Measurements from ENCODE around the gene PRAMEF14. TPM values are rescaled to one million over a fixed set of nuclear protein-coding genes. Genes with fewer than 3 reads are reported as not detected.
"Not testable (repeated sequence)": the region's sequence is repeated elsewhere in the genome, so short reads cannot be mapped to it uniquely, and the experiment has no call there.

The PRAMEF14 gene, protein sequence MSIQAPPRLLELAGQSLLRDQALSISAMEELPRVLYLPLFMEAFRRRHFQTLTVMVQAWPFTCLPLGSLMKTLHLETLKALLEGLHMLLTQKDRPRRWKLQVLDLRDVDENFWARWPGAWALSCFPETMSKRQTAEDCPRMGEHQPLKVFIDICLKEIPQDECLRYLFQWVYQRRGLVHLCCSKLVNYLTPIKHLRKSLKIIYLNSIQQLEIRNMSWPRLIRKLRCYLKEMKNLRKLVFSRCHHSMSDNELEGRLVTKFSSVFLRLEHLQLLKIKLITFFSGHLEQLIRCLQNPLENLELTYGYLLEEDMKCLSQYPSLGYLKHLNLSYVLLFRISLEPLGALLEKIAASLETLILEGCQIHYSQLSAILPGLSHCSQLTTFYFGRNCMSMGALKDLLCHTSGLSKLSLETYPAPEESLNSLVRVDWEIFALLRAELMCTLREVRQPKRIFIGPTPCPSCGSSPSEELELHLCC
- not detected for polyA plus RNA-seq (2013, experiment 1 of 2)
- polyA plus RNA-seq (2013, experiment 2 of 2), result not detected

GRCh38 chr1:13347034-13347433 is at the start of gene PRAMEF14:
PRAMEF14 (minus strand) TSS chr1:13347134; CDS start chr1:13345314, 1,820 bp downstream.
- H3K9ac ChIP-seq (ENCODE audit: low read depth, low read length); H3K27ac ChIP-seq (ENCODE audit: low read depth, low read length); H3K27me3 ChIP-seq (ENCODE audit: insufficient read depth, low read length); H3K9me3 ChIP-seq (ENCODE audit: insufficient read depth, low read depth, low read length); H3K4me1 ChIP-seq (ENCODE audit: insufficient read depth, low read length); H3K36me3 ChIP-seq (ENCODE audit: insufficient read depth, low read length); H3K4me3 ChIP-seq (ENCODE audit: low read length): not testable (repeated sequence)
- 63% methylated on average over 3 of the region's 7 CpGs for WGBS

DNA sequence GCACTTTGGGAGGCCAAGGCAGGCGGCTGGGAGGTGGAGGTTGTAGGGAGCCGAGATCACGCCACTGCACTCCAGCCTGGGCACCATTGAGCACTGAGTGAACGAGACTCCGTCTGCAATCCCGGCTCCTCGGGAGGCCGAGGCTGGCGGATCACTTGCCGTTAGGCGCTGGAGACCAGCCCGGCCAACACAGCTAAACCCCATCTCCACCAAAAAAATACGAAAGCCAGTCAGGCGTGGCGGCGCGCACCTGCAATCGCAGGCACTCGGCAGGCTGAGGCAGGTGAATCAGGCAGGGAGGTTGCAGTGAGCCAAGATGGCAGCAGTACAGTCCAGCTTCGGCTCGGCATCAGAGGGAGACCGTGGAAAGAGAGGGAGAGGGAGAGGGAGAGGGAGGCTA is 48.4 kb upstream of the PRAMEF14 start:
- not testable (repeated sequence) for H3K27me3 ChIP-seq (ENCODE audit: insufficient read depth, low read length); H3K36me3 ChIP-seq (ENCODE audit: insufficient read depth, low read length); H3K9ac ChIP-seq (ENCODE audit: low read depth, low read length); H3K4me1 ChIP-seq (ENCODE audit: insufficient read depth, low read length); H3K4me3 ChIP-seq (ENCODE audit: low read length); H3K27ac ChIP-seq (ENCODE audit: low read depth, low read length)
- peaks cover 73% of the 10 kb centered on the region for H3K9me3 ChIP-seq (ENCODE audit: insufficient read depth, low read depth, low read length)
- WGBS, result 91% methylated on average over 22 of the region's 22 CpGs

DNA sequence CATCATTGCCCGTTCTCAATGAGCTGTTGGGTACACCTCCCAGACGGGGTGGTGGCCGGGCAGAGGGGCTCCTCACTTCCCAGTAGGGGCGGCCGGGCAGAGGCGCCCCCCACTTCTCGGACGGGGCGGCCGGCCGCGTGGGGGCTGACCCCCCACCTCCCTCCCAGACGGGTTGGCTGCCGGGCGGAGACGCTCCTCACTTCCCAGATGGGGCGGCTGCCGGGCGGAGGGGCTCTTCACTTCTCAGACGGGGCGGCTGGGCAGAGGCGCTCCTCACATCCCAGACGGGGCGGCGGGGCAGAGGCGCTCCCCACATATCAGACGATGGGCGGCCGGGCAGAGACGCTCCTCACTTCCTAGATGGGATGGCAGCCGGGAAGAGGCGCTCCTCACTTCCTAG is 47.8 kb upstream of the PRAMEF14 start:
- WGBS, result 89% methylated on average over 32 of the region's 32 CpGs

DNA sequence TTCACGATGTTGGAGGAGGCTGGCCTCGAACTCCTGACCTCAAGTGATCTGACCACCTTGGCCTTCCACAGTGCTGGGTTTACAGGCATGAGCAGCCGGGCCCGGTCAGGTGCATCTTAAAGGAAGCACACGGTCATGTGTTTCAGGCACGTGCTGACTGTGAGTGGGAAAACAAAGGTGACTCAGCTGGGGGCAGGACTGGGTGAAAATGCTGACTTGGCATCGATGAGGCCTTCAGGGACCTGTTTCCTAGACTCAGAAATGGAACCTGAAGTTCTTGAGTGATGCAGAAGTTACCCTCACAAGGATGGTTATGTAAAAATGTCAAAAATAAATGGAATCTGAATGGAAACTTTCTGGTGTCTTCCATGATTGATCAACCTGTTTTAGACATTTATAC is 46.1 kb upstream of the PRAMEF14 start:
- H3K27me3 ChIP-seq (ENCODE audit: insufficient read depth, low read length); H3K27ac ChIP-seq (ENCODE audit: low read depth, low read length); H3K4me3 ChIP-seq (ENCODE audit: low read length); H3K4me1 ChIP-seq (ENCODE audit: insufficient read depth, low read length); H3K9ac ChIP-seq (ENCODE audit: low read depth, low read length); H3K36me3 ChIP-seq (ENCODE audit: insufficient read depth, low read length): not testable (repeated sequence)
- H3K9me3 ChIP-seq (ENCODE audit: insufficient read depth, low read depth, low read length), result peaks cover 62% of the 10 kb centered on the region
- WGBS, result 70% methylated on average over 7 of the region's 7 CpGs

More for the DNA sequence above, 47.8 kb upstream of the PRAMEF14 start:
- H3K4me1 ChIP-seq (ENCODE audit: insufficient read depth, low read length); H3K4me3 ChIP-seq (ENCODE audit: low read length); H3K27me3 ChIP-seq (ENCODE audit: insufficient read depth, low read length); H3K9ac ChIP-seq (ENCODE audit: low read depth, low read length); H3K27ac ChIP-seq (ENCODE audit: low read depth, low read length); H3K36me3 ChIP-seq (ENCODE audit: insufficient read depth, low read length): not testable (repeated sequence)
- H3K9me3 ChIP-seq (ENCODE audit: insufficient read depth, low read depth, low read length), result peaks cover 74% of the 10 kb centered on the region

GRCh38 chr1:13389332-13389731 is 42.4 kb upstream of the PRAMEF14 start, which contains the start of gene PRAMEF17:
PRAMEF17 (plus strand) TSS chr1:13389632; CDS start chr1:13389658, 26 bp downstream.
- H3K27me3 ChIP-seq (ENCODE audit: insufficient read depth, low read length); H3K27ac ChIP-seq (ENCODE audit: low read depth, low read length); H3K4me1 ChIP-seq (ENCODE audit: insufficient read depth, low read length); H3K4me3 ChIP-seq (ENCODE audit: low read length); H3K36me3 ChIP-seq (ENCODE audit: insufficient read depth, low read length); H3K9ac ChIP-seq (ENCODE audit: low read depth, low read length): not testable (repeated sequence)
- H3K9me3 ChIP-seq (ENCODE audit: insufficient read depth, low read depth, low read length), result peaks cover 58% of the 10 kb centered on the region

- H3K9ac ChIP-seq (ENCODE audit: low read depth, low read length), result not testable (repeated sequence)
Measured at GRCh38 chr1:13380380-13380779, 33.4 kb upstream of the PRAMEF14 start.

DNA sequence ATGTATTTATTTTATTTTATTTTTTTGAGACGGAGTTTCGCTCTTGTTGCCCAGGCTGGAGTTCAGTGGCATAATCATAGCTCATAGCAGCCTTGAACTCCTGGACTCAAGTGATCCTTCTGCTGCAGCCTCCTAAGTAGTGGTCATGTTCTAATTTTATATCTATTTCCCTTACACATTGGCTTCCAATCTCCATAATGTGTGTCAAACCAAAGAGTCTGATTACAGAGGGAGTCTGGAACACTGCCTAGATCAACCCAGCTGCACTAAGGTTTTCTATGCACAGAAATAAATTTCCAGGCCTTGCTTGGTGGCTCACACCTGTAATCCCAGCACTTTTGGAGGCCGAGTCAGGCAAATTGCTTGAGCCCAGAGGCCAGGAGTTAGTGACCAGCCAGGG is 32.0 kb upstream of the PRAMEF14 start:
- H3K36me3 ChIP-seq (ENCODE audit: insufficient read depth, low read length); H3K27ac ChIP-seq (ENCODE audit: low read depth, low read length); H3K4me1 ChIP-seq (ENCODE audit: insufficient read depth, low read length); H3K4me3 ChIP-seq (ENCODE audit: low read length); H3K9ac ChIP-seq (ENCODE audit: low read depth, low read length); H3K27me3 ChIP-seq (ENCODE audit: insufficient read depth, low read length): not testable (repeated sequence)
- H3K9me3 ChIP-seq (ENCODE audit: insufficient read depth, low read depth, low read length), result peaks cover 48% of the 10 kb centered on the region
- 69% methylated on average over 1 of the region's 3 CpGs for WGBS

More at GRCh38 chr1:13380380-13380779, 33.4 kb upstream of the PRAMEF14 start:
- not testable (repeated sequence) for H3K27me3 ChIP-seq (ENCODE audit: insufficient read depth, low read length); H3K27ac ChIP-seq (ENCODE audit: low read depth, low read length); H3K4me1 ChIP-seq (ENCODE audit: insufficient read depth, low read length); H3K36me3 ChIP-seq (ENCODE audit: insufficient read depth, low read length); H3K4me3 ChIP-seq (ENCODE audit: low read length)
- WGBS, result 88% methylated on average over 2 of the region's 3 CpGs
- peaks cover 41% of the 10 kb centered on the region for H3K9me3 ChIP-seq (ENCODE audit: insufficient read depth, low read depth, low read length)

DNA sequence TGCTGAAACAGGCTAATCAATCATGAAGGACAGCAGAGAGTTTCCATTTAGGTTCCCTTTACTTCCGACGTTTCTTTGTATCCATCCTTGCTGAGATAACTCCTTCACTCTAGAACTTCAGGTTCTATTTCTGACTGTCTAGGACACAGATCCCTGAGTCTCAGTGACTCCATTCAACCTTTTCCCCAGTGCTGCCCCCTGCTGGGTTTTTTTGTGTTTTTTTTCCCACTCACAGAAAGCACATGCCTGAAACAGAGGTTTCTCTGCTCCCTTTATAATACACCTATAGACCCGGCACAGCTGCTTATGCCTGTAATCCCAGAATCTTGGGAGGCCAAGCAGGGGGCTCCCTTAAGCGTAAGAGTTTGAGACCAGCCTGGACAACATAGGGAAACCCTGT is 21.6 kb upstream of the PRAMEF14 start:
- not testable (repeated sequence) for H3K9ac ChIP-seq (ENCODE audit: low read depth, low read length); H3K4me1 ChIP-seq (ENCODE audit: insufficient read depth, low read length); H3K36me3 ChIP-seq (ENCODE audit: insufficient read depth, low read length); H3K4me3 ChIP-seq (ENCODE audit: low read length); H3K27ac ChIP-seq (ENCODE audit: low read depth, low read length); H3K27me3 ChIP-seq (ENCODE audit: insufficient read depth, low read length)
- H3K9me3 ChIP-seq (ENCODE audit: insufficient read depth, low read depth, low read length), result peaks cover 42% of the 10 kb centered on the region
- 95% methylated on average over 2 of the region's 4 CpGs for WGBS

GRCh38 chr1:13366536-13366935 is 19.6 kb upstream of the PRAMEF14 start:
- not testable (repeated sequence) for H3K36me3 ChIP-seq (ENCODE audit: insufficient read depth, low read length); H3K4me3 ChIP-seq (ENCODE audit: low read length); H3K4me1 ChIP-seq (ENCODE audit: insufficient read depth, low read length); H3K27me3 ChIP-seq (ENCODE audit: insufficient read depth, low read length); H3K27ac ChIP-seq (ENCODE audit: low read depth, low read length); H3K9ac ChIP-seq (ENCODE audit: low read depth, low read length)
- 80% methylated on average over 1 of the region's 3 CpGs for WGBS
- H3K9me3 ChIP-seq (ENCODE audit: insufficient read depth, low read depth, low read length), result peaks cover 28% of the 10 kb centered on the region

- not testable (repeated sequence) for H3K4me1 ChIP-seq (ENCODE audit: insufficient read depth, low read length); H3K27me3 ChIP-seq (ENCODE audit: insufficient read depth, low read length); H3K27ac ChIP-seq (ENCODE audit: low read depth, low read length); H3K9ac ChIP-seq (ENCODE audit: low read depth, low read length); H3K4me3 ChIP-seq (ENCODE audit: low read length); H3K36me3 ChIP-seq (ENCODE audit: insufficient read depth, low read length)
- peaks cover 19% of the 10 kb centered on the region for H3K9me3 ChIP-seq (ENCODE audit: insufficient read depth, low read depth, low read length)
- no CpG with 5 or more reads among the region's 4 CpGs for WGBS
Measured at GRCh38 chr1:13364928-13365327, 18.0 kb upstream of the PRAMEF14 start.

DNA sequence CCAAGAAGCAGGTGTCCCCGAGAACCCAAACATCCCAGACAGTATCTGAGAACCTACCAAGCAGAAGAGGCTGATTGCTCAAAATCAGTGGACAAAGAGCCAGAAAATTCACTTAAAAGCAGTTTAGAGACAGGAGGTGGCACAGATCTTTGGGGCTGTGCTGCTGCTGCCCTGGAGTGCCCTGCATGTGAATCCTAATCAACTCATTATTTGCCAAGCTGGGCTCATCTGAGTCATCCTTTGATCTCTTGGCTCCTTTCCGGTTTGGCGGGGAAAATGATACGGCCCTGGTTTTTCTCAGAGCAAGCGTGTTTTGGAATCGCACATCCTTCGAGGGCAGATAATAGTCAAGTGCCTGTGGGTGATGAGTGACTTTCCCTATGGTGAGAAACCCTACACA is 15.4 kb upstream of the PRAMEF14 start:
- not testable (repeated sequence) for H3K9ac ChIP-seq (ENCODE audit: low read depth, low read length); H3K4me1 ChIP-seq (ENCODE audit: insufficient read depth, low read length); H3K4me3 ChIP-seq (ENCODE audit: low read length); H3K27me3 ChIP-seq (ENCODE audit: insufficient read depth, low read length); H3K27ac ChIP-seq (ENCODE audit: low read depth, low read length); H3K36me3 ChIP-seq (ENCODE audit: insufficient read depth, low read length); H3K9me3 ChIP-seq (ENCODE audit: insufficient read depth, low read depth, low read length)
- WGBS, result no CpG with 5 or more reads among the region's 7 CpGs

DNA sequence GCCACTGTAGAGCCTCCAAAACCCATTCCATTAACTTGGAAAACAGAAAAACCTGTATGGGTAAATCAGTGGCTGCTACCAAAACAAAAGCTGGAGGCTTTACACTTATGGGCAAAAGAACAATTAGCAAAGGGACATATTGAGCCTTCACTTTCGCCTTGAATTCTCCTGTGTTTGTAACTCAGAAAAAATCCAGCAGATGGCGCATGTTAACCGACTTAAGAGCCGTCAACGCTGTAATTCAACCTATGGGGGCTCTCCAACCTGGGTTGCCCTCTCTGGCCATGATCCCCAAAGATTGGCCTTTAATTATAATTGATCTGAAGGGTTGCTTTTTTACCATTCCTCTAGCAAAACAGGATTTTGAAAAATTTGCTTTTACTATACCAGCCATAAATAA is 9.8 kb upstream of the PRAMEF14 start:
- H3K36me3 ChIP-seq (ENCODE audit: insufficient read depth, low read length); H3K27ac ChIP-seq (ENCODE audit: low read depth, low read length); H3K27me3 ChIP-seq (ENCODE audit: insufficient read depth, low read length); H3K9ac ChIP-seq (ENCODE audit: low read depth, low read length); H3K4me1 ChIP-seq (ENCODE audit: insufficient read depth, low read length); H3K4me3 ChIP-seq (ENCODE audit: low read length); H3K9me3 ChIP-seq (ENCODE audit: insufficient read depth, low read depth, low read length): not testable (repeated sequence)
- 4% methylated on average over 5 of the region's 5 CpGs for WGBS
